OCI-LY1 (cell line): ENCODE results near the gene FOXN3.

Source experiments
- EZH2 ChIP-seq: fragments of 200-600 bp; sonication (generic), shearing (Covaris generic); IDR thresholded peaks from 2 replicates; pipeline ENCODE4 v1.8.0; 2017; ENCODE audit warnings: borderline replicate concordance, mixed run types, mild to moderate bottlenecking, antibody characterized with exemption, low read length, moderate library complexity, mixed read lengths
- TF ChIP-seq, protein P1 (sequence below): fragments of 200-600 bp; sonication (generic), shearing (Covaris generic); IDR thresholded peaks from 2 replicates; pipeline ENCODE4 v1.5.1; 2017; ENCODE audit warnings: mild to moderate bottlenecking, antibody characterized with exemption, low read length, moderate library complexity, mixed read lengths

GRCh38 chr14:89332031-89332430 lies 85.0 kb downstream of the FOXN3 start:
- TF ChIP-seq, protein P1, sequence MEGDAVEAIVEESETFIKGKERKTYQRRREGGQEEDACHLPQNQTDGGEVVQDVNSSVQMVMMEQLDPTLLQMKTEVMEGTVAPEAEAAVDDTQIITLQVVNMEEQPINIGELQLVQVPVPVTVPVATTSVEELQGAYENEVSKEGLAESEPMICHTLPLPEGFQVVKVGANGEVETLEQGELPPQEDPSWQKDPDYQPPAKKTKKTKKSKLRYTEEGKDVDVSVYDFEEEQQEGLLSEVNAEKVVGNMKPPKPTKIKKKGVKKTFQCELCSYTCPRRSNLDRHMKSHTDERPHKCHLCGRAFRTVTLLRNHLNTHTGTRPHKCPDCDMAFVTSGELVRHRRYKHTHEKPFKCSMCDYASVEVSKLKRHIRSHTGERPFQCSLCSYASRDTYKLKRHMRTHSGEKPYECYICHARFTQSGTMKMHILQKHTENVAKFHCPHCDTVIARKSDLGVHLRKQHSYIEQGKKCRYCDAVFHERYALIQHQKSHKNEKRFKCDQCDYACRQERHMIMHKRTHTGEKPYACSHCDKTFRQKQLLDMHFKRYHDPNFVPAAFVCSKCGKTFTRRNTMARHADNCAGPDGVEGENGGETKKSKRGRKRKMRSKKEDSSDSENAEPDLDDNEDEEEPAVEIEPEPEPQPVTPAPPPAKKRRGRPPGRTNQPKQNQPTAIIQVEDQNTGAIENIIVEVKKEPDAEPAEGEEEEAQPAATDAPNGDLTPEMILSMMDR, result no peak
- no peak for TF ChIP-seq EZH2
